Suppressor macrophage (primary cell): Measurements from ENCODE around the gene LCN10.

Source experiments
- DNase-seq, 4 experiments: peaks; one replicate each; pipeline ENCODE4 v3.0.0-alpha.2; 2020 to 2022

LCN10 gene

DNA sequence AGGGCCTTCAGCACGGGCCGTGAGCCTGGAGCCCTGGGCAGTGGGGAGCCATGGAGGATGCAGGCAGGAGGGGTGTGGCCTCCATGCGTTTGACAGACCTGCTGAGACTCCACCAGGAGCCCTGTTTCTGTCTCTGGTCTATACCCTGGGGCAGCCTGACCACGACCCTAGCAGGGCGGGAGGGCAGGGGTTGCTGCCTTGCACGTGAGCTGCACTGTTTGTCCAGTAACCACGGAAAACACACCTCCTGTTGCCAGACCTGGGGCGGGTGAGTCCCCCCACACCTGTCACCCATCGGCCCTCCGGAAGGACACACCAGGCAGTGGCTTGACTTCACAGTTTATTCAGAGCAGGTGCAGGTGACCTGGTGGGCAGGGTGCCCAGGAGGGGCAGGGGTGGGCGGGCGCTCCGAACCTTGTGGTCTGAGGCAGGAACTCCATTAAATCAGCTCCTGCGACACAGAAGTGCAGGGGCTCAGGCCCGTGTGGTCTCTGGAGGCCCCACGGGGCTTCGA is 11.4 kb upstream of the LCN10 start:
- no peak for DNase-seq

- no peak for DNase-seq
Measured at GRCh38 chr9:136753371-136754058, 10.8 kb upstream of the LCN10 start.

DNA sequence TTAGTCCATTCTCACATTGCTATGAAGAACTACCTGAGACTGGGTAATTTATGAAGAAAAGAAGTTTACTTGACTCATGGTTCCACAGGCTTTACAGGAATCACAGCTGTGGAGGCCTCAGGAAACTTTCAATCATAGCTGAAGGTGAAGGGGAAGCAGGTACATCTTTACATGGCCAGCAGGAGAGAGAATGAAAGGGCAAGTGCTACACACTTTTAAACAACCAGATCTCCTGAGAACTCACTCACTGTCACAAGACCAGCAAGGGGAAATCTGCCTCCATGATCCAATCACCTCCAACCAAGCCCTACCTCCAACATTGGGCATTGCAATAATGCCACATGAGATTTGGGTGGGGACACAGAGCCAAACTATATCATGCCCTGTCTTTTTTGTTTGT is 9.1 kb upstream of the LCN10 start:
- DNase-seq = no peak

DNA sequence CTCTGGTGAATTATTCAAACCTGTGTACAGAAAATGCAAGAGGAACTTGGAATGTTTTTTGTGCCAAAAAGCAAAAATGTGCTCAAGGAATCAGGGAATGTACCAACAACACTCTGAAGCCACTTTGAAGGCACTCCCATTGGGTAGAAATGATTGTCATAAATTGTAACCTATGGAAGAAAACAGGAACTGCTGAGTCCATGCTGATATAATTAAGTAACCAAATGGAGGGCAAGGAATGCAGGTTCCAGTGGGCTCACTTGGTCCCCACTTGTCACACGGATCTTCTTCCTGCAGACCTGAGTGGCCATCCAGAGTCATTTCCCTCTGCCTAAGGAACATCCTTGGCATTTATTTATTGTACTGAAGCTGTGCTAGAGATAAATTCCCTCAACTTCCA is 8.5 kb upstream of the LCN10 start:
- no peak for DNase-seq

DNA sequence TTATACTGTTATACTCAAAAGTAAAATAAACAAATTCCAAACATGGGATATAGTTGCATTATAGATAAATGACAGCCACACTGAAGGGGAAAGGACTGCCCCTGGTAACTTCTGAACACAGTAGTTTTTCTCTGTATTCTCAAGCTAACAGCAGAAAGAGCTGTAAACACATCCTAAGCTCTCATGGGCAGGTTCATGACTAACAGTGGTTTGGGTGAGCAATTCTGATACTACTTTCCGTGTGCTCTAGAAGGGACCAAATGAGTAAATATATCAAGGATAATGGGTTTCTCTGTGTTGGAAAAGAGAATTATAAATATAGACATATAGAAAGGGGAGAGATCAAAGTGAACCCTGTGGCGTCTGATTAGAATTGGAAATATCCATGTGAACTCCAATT is 7.8 kb upstream of the LCN10 start:
- DNase-seq = no peak

- DNase-seq = no peak
Measured at GRCh38 chr9:136748666-136749611, 6.2 kb upstream of the LCN10 start.

DNA sequence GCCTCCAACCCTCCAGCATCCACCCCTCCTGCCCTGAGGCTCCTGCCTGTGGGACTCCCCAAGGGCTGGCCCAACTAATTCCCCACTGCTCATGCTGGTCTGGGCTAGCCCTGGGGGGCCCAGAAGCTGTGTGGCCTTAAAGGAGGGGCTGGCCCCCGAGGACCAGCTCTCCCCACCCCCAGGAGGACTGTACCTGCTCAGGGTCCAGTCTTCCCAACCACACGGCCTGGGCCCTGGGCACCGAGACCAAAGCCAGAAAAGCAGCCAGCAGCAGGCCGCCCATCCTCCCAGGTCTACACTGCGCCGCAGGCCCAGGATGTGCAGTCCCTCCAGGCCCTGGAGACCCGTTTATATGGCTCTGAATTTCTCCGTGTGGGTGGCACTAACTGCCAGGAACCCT is 5.5 kb upstream of the LCN10 start, which contains the start of gene LCN6:
Gene LCN6 (minus strand): TSS at position 325 of the 400 bp plus-strand sequence. CDS start 42 bp downstream, at position 283.
- no peak for DNase-seq

DNA sequence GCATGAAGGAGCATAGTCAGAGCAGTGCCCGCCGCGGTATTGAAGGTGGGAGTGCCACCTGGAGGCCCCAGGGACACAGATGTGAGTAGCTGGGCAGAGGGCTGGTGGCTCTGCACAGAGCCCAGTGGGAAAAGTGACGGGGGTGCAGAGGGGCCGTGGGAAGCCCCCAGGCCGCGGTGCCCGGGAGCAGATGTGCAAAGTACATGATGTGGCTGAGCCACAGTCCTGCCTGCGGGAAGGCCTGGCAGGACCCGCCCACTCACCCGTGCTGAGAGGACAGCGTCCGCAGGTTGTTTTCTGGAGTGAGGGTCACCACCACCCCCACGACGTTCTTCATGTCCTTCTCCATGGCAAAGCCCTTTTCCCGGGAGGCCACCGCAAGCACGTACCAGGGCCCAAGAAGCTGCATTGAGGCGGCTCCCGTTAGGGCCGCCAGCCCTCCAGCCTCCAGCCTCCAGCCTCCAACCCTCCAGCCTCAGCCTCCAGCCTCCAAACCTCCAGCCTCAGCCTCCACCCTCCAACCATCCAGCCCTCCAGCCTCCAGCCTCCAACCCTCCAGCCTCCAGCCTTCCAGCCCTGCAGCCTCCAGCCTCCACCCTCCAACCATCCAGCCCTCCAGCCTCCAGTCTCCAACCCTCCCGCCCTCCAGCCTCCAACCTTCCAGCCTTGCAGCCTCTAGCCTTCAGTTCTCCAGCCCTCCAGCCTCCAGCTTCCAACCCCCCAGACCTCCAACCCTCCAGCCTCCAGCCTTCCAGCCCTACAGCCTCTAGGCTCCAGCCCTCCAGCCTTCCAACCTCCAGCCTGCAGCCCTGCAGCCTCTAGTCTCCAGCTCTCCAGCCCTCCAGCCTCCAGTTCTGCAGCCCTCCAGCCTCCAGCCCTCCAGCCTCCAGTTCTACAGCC is 4.7 kb upstream of the LCN10 start:
- no peak for DNase-seq

GRCh38 chr9:136746621-136747020 is 3.9 kb upstream of the LCN10 start:
- no peak for DNase-seq

- DNase-seq = no peak
Measured at GRCh38 chr9:136746155-136746490, 3.4 kb upstream of the LCN10 start.

DNA sequence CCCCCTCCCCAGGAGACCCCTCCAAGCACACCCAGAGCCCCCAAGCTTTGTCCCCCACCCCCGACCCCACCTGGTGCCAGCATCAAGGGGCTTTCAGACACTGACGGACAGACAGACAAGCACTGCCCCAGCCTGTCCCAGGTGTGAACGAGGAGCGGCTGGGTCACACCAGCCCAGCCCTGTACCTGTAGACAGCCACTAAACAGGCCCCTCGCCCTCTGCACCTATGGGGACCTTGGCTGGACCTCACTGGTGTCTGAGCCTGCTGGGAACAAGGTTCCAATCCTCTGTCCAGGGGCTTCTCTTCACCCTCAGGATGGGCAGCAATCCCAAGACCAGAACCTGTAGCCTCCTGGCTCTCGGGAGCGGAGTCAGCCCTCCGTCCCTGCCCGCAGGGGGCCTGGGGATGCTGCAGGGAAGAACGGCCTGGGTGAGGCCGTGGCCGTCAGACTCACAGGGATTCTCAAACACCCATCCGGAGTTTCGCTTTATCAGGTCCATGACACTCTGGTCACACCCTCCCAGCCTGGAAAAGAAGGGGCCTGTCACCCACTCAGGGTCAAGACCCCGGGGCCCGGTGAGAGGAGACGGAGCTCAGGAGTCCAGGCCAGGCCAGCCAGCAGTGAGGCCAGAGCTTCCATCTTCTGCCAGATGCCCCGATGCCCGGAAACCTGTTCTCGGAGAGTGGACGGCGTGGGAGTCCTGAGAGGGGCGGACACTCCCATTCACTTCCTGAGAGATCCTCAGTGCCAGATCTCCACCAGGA is 2.8 kb upstream of the LCN10 start:
- DNase-seq = no peak

DNA sequence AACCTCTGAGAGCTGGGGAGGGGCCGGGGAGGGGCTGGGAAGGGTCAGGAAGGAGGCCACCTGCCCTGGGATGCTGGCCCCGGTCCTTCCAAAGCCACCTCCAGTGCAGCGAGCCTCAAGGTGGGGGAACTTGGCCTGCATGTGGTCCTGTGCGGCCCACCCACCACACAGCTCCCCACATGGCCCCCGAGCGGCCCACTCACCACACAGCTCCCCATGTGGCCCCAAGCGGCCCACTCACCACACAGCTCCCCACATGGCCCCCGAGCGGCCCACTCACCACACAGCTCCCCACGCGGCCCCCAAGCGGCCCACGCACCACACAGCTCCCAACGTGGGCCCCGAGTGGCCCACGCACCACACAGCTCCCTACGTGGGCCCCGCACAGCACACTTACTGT is 2.0 kb upstream of the LCN10 start:
- DNase-seq = no peak

DNA sequence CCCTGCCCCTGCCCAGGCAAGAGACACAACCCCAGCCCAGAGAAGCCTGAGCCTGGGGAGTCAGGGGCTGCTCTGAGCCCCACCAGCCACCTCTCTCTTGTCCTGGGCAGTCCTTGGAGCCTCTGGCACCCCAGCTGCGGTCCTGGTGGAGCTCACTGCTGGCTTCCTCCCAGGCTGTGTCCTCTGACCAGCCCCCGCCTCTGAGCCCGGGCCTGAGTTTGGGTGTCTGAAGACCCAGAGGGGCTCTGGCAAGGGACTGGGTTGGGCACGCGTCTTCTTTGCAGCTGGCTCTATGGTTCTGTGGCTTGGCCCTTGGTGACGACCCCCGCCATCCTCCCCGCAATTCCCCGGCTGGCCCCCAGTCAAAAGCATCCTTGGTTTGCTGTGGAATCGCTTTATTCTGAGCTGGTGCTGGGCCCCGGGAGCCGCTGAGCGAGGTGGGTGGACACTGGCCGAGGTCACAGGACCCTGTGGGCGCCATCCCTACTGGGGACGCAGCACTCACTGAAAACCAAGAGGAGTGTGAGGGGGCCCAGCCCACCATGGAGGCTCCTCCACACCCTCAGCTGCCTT is 985 bp upstream of the LCN10 start:
- DNase-seq = no peak

- DNase-seq = peak; percentile 27 to 65 (median 47)
Measured at GRCh38 chr9:136741883-136742571, 713 bp downstream of the LCN10 start.

- no peak for DNase-seq
Measured at GRCh38 chr9:136740971-136741882, 1.5 kb downstream of the LCN10 start.

DNA sequence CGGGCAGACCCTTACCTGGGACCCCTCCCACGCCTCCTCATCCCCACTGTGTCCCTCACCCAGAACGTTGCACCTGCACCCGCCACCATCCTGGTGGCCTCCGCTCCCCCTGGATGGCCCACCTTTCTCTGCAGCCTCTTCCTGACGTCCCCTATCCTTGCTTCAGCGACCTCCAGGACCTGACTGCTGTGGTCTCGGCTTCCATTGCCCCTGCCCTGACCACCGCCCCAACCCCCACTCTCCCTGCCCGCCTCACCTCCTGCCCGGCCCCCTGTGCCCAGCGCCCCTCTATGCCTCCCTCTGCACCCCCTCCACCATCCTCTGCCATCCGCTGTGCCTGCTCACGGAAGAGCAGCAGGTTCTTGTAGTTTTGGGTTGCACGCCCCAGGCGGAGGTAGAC is 2.2 kb downstream of the LCN10 start:
- no peak for DNase-seq

DNA sequence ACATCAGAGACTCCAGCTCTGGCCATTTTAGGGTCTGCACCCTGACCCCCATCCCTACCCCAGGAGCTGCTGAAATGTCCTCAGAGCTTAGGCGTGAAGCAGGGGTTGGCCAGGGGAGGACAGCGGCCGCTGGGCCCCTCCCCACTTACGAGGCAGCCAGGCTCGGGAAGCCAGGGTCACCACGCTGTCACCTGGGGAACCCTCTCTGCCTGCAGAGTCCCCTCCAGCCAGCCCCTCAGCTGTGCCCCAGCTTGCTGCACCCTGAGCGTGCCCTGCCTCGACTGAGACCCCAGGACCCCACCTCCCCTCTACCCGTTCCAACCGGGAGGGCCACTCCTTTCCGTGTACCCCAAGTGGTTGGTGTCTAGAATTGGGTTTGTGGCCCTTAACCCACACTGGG is 2.7 kb downstream of the LCN10 start:
- no peak for DNase-seq

- no peak for DNase-seq
Measured at GRCh38 chr9:136739509-136739908, 3.2 kb downstream of the LCN10 start.

GRCh38 chr9:136738960-136739359 is 3.8 kb downstream of the LCN10 start:
- DNase-seq = no peak
